Pancreas (tissue), 10 donors: ENCODE results near the gene GABARAPL2. TPM values are rescaled to one million over a fixed set of nuclear protein-coding genes. Genes with fewer than 3 reads are reported as not detected.

Experiments
- ATAC-seq, 4 donors: fragments of 200-7000 bp; cut with Tn5 transposase; one replicate each; pipeline versions ENCODE4 v1.8.0 to v1.9.1; 2020; ENCODE audit warnings: mild to moderate bottlenecking in 4 of 4, moderate library complexity in 4 of 4
- DNase-seq, 6 donors: peaks; one replicate each; pipeline ENCODE4 v3.0.0-alpha.2; 2020
- FAIRE-seq: peaks from 2 replicates; lab custom pipeline; 2012; peaks lifted over from hg19 to GRCh38; lab: Jason Lieb, UNC
- H3K27ac ChIP-seq, 4 donors: fragments of 200-600 bp; sonication (generic); 1 replicate in 3 of 4; 2 replicates in 1 of 4; pipeline versions ENCODE4 v1.5.0 to v1.8.0; 2020
- H3K27me3 ChIP-seq, 4 donors: fragments of 200-600 bp; one replicate each; pipeline ENCODE4 v1.8.0; 2021
- H3K36me3 ChIP-seq, 3 donors: fragments of 200-600 bp; sonication (generic) in 1 of 3; one replicate each; pipeline versions ENCODE4 v1.5.0 to v1.8.0; 2020 to 2021
- H3K4me1 ChIP-seq, 3 donors: fragments of 200-600 bp; one replicate each; pipeline ENCODE4 v1.8.0; 2021
- H3K4me3 ChIP-seq, 4 donors: fragments of 200-600 bp; sonication (generic) in 2 of 4; one replicate each; pipeline versions ENCODE4 v1.5.0 to v1.8.0; 2020 to 2021
- H3K9me3 ChIP-seq, 4 donors: fragments of 200-600 bp; one replicate each; pipeline ENCODE4 v1.8.0; 2021
- WGBS, 2 donors: extraction: QIAGEN DNeasy Blood & Tissue Kit; methylation state at CpG; one replicate each; pipeline ENCODE4 v1.1.7; 2013; 5-methylcytosine and 5-hydroxymethylcytosine counted together
- intact Hi-C, 3 donors: fragments of 100-400 bp; cut with DNase I; formaldehyde crosslinking; loops; one replicate each; pipeline versions ENCODE4 v1.11.1 to v1.14.2; 2022
- polyA plus RNA-seq, 2 donors: library from polyadenylated mRNA; stranded (reverse); fragments of 200-250 nt; gene quantifications; one replicate each; pipeline ENCODE4 v1.2.3, GENCODE V29; 2013
- total RNA-seq, 6 donors: library from RNA; stranded (reverse); fragmentation: NEBNext Ultra II Directional in 4 of 6; extraction: Animal tissue kit (Norgen Biotek cat#: 25700) in 4 of 6; gene quantifications; one replicate each; pipeline versions ENCODE4 v1.2.1 to v1.2.4, GENCODE V29; 2021 to 2023
- TF ChIP-seq, protein P1 (sequence below), 4 donors: fragments of 200-600 bp; sonication (generic) in 3 of 4; IDR thresholded peaks; one replicate each; pipeline versions ENCODE4 v1.5.0 to v1.8.0; 2021; ENCODE audit warnings: antibody characterized with exemption in 4 of 4
- donor health status: healthy with polysubstance abuse.
- donor health status: DM: no; HTN: no; CAD: no; lungs with moderate emphysema.
- donor health status: DM: no; HTN: no; CAD: no.
- donor health status: control.
- donor health status: control.
- donor health status: Bipolar disorder and iron deficiency.
- donor health status: DM: yes; HTN: yes; CAD: no.
- donor health status: DM: no; HTN: no; CAD: no.
- donor health status: DM: no; HTN: no; CAD: no.
- donor health status: DM: yes; HTN: yes; CAD: no.

The GABARAPL2 gene
- total and polyA plus RNA-seq, 8 donors, result 29.9 to 117 (median 40.3) TPM

DNA sequence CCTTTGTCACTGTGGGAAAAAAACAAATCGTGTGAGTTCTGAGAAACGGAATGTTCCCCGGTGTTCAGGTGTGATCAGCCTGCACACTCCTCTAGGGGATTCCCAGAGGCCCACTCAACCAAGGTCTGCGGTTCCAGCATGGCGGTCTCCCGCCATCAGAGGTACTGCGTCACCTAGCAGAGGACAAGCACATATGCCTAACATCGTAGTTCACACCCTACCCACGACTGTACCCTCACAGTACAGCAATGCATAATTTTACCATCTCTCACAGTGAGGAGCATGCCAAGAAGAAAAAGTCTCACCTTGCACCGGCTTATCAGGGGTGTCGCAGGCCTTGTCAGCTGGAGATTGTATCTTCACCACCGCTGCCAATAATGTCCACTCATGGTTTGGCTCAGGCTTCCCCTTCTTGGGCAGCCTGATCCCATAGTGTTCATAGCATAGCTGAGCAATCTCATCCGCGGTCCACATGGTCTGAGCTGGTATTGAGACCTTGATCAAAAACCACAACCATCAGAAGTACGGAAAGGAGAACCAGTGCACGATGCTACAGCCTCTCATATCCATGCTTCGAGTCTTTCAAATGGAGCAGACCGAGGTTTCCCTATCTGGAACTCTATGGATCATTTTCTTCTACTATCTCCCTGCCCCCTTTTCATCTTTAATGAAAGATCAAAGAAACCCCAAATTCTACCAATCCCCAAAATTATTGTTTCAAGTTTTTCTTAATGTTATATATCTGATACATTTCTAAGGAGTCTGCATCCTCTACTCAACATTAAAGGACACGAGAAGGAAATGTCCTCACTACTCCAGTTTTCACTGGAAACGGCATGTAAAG lies 54.4 kb downstream of the GABARAPL2 start:
- DNase-seq (no peak), ATAC-seq (no peak), FAIRE-seq (no peak)
- no peaks in the 10 kb centered on the region for H3K27me3 ChIP-seq
- 81 to 85% methylated on average over 20 of the region's 20 CpGs for WGBS, 2 donors
- H3K4me3 ChIP-seq, result no peak overlapping the region
- no peaks in the 10 kb centered on the region for H3K36me3 ChIP-seq
- no peak overlapping the region for H3K27ac ChIP-seq
- TF ChIP-seq, protein P1, sequence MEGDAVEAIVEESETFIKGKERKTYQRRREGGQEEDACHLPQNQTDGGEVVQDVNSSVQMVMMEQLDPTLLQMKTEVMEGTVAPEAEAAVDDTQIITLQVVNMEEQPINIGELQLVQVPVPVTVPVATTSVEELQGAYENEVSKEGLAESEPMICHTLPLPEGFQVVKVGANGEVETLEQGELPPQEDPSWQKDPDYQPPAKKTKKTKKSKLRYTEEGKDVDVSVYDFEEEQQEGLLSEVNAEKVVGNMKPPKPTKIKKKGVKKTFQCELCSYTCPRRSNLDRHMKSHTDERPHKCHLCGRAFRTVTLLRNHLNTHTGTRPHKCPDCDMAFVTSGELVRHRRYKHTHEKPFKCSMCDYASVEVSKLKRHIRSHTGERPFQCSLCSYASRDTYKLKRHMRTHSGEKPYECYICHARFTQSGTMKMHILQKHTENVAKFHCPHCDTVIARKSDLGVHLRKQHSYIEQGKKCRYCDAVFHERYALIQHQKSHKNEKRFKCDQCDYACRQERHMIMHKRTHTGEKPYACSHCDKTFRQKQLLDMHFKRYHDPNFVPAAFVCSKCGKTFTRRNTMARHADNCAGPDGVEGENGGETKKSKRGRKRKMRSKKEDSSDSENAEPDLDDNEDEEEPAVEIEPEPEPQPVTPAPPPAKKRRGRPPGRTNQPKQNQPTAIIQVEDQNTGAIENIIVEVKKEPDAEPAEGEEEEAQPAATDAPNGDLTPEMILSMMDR (IDR thresholded peaks at IDR 0.05), result no peak
- H3K4me1 ChIP-seq, result peaks cover 5 to 9% (median 7%) of the 10 kb centered on the region in 3 donors
- intact Hi-C loops, result loop anchor here in 1 of 3 donors (10.0 kb wide), 1 partner anchor 146 kb away; no protein-coding TSS in a partner anchor
- H3K9me3 ChIP-seq, result no peaks in the 10 kb centered on the region

DNA sequence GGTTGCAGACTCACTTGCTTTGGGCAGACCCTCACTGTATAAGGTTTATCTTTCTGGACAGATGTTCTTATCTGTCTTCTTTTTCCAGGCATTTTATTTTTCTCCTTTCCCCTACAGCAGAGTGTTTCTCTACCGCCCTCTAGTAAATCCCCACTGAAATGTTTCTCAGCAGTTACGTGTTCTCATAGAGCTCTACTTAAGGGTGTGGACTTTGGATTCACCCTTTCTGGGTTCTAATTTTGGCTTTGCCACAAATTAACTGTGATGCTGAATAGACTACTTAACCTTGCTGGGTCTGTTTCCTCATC lies 54.9 kb downstream of the GABARAPL2 start:
- H3K4me3 ChIP-seq, result no peak overlapping the region
- TF ChIP-seq, protein P1 (IDR thresholded peaks at IDR 0.05), result no peak
- H3K4me1 ChIP-seq, result peaks cover 5 to 9% (median 7%) of the 10 kb centered on the region in 3 donors
- H3K27ac ChIP-seq, result no peak overlapping the region
- intact Hi-C loops, result loop anchor here in 1 of 3 donors (10.0 kb wide), 1 partner anchor 146 kb away; no protein-coding TSS in a partner anchor
- no peaks in the 10 kb centered on the region for H3K36me3 ChIP-seq
- no peaks in the 10 kb centered on the region for H3K27me3 ChIP-seq
- no peak for FAIRE-seq
- 15 to 24% methylated on average over 2 of the region's 2 CpGs for whole genome bisulfite sequencing, 2 donors
- no peak for DNase-seq
- no peaks in the 10 kb centered on the region for H3K9me3 ChIP-seq
- ATAC-seq, result no peak

- Histone ChIP-seq H3K4me3 (peak within 1 kb of the TSS; percentile 59 to 73 (median 64)), H3K4me1 (peaks cover 5 to 9% (median 7%) of the 10 kb centered on the region in 3 donors), H3K36me3 (peaks cover 0 to 12% (median 5%) of the 10 kb centered on the region in 3 donors), H3K9me3 (no peaks in the 10 kb centered on the region), H3K27me3 (no peaks in the 10 kb centered on the region), H3K27ac (peak within 1 kb of the TSS; percentile 73 to 82 (median 81))
- intact Hi-C loops, result loop anchor here in 1 of 3 donors (10.0 kb wide), 1 partner anchor 148 kb away; no protein-coding TSS in a partner anchor
- DNase-seq, result peak; percentile 96 to 98 (median 97)
- FAIRE-seq, result peak; percentile 47
- ATAC-seq, result peak; percentile 96 to 98 (median 98)
- TF ChIP-seq, protein P1 (IDR thresholded peaks at IDR 0.05), result no peak
- 0 to 1% methylated on average over 62 of the region's 62 CpGs for WGBS, 2 donors
Observed at GRCh38 chr16:75622761-75623605, 56.8 kb downstream of the GABARAPL2 start, which contains the start of gene ADAT1. TSS of gene ADAT1 (minus strand) at chr16:75623281. CDS start at chr16:75620799, 2,482 bp downstream.

- Histone ChIP-seq H3K9me3 (no peaks in the 10 kb centered on the region), H3K4me1 (peaks cover 5 to 9% (median 7%) of the 10 kb centered on the region in 3 donors), H3K27me3 (no peaks in the 10 kb centered on the region), H3K4me3 (no peak overlapping the region), H3K36me3 (peaks cover 0 to 32% (median 23%) of the 10 kb centered on the region in 3 donors), H3K27ac (no peak overlapping the region)
- TF ChIP-seq, protein P1 (IDR thresholded peaks at IDR 0.05), result no peak
- DNase-seq (no peak), FAIRE-seq (no peak), ATAC-seq (no peak)
- intact Hi-C loops, result loop anchor here in 1 of 3 donors (10.0 kb wide), 1 partner anchor 150 kb away; no protein-coding TSS in a partner anchor
- WGBS, 2 donors, result 74 to 75% methylated on average over 4 of the region's 4 CpGs
Observed at GRCh38 chr16:75624921-75625334, 58.7 kb downstream of the GABARAPL2 start.
